BE2C (cell line): ENCODE data around the gene RIOX2.

Experiments used
- DNase-seq: peaks from one replicate; pipeline ENCODE4 v3.0.0-alpha.2; 2020
- H3K27me3 ChIP-seq: fragments of 250-450 bp; sonication (Bioruptor Pico); 2 replicates; pipeline ENCODE4 v1.5.1; 2020; ENCODE audit warnings: mild to moderate bottlenecking
- H3K36me3 ChIP-seq: fragments of 250-450 bp; sonication (Bioruptor Pico); 2 replicates; pipeline ENCODE4 v1.5.1; 2020; ENCODE audit warnings: mild to moderate bottlenecking
- H3K4me1 ChIP-seq: fragments of 250-450 bp; sonication (Bioruptor Pico); 2 replicates; pipeline ENCODE4 v1.5.1; 2020
- H3K4me3 ChIP-seq: 2 replicates; pipeline ENCODE4 v1.5.1; 2011; ENCODE audit warnings: low read depth, low read length
- H3K9me3 ChIP-seq: fragments of 250-450 bp; sonication (Bioruptor Pico); 2 replicates; pipeline ENCODE4 v1.5.1; 2020
- TF ChIP-seq, protein P1 (sequence below): IDR thresholded peaks from 2 replicates; pipeline ENCODE4 v1.5.1; 2012; ENCODE audit warnings: mild to moderate bottlenecking, low read depth, low read length

RIOX2 gene

DNA sequence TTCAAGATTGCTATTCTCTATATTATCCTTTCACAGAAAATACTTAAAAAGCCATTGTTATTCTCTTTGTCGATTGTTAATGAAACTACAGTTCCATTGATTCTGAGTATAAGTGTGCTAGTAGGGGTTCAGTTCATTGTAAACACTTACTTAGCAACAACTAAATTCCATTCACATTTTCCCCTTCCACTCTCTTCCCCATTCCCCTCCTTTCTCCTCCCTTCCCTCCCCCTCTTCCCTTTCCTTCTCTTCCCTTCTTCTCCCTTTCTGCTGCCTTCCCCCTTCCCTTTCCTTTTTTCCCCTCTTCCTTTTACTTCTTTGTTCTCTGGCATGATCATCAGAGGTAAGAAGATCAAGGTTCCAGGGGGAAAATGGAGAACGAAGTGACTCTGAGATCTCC is 21.3 kb upstream of the RIOX2 start:
- Histone ChIP-seq H3K27me3 (no peaks in the 10 kb centered on the region), H3K4me1 (no peaks in the 10 kb centered on the region), H3K9me3 (no peaks in the 10 kb centered on the region), H3K36me3 (no peaks in the 10 kb centered on the region), H3K4me3 (no peak overlapping the region)
- DNase-seq, result no peak
- TF ChIP-seq, protein P1, sequence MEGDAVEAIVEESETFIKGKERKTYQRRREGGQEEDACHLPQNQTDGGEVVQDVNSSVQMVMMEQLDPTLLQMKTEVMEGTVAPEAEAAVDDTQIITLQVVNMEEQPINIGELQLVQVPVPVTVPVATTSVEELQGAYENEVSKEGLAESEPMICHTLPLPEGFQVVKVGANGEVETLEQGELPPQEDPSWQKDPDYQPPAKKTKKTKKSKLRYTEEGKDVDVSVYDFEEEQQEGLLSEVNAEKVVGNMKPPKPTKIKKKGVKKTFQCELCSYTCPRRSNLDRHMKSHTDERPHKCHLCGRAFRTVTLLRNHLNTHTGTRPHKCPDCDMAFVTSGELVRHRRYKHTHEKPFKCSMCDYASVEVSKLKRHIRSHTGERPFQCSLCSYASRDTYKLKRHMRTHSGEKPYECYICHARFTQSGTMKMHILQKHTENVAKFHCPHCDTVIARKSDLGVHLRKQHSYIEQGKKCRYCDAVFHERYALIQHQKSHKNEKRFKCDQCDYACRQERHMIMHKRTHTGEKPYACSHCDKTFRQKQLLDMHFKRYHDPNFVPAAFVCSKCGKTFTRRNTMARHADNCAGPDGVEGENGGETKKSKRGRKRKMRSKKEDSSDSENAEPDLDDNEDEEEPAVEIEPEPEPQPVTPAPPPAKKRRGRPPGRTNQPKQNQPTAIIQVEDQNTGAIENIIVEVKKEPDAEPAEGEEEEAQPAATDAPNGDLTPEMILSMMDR, result no peak

DNA sequence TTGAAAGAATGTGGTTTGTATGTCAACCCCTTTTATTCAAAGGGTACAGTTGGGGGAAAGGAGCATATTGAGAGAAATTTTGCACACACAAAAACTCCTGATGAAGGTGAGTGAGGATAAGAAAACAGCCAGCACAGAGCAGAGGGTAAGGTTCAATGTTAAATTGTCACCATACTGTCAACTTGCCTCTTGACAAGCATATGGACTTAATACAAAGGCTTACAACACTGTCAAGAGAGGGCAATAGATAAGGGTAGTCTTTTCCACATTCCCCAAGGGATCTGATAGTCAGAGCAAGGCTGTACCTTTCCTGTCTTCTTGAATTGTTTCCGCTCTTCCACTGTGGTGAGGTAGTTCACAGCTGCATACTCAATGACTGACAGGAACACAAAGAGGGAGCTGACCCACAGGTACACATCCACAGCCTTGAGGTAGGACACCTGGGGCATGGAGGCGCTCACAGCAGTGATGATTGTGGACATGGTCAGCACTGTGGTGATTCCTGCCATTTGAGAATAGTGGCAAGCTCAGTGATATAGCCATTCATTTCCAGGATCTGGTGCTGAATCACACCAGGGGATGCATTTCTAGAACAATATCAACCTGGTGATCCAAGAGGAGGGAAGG is 20.4 kb upstream of the RIOX2 start:
- H3K4me3 ChIP-seq, result no peak overlapping the region
- no peaks in the 10 kb centered on the region for H3K27me3 ChIP-seq
- H3K4me1 ChIP-seq, result no peaks in the 10 kb centered on the region

DNA sequence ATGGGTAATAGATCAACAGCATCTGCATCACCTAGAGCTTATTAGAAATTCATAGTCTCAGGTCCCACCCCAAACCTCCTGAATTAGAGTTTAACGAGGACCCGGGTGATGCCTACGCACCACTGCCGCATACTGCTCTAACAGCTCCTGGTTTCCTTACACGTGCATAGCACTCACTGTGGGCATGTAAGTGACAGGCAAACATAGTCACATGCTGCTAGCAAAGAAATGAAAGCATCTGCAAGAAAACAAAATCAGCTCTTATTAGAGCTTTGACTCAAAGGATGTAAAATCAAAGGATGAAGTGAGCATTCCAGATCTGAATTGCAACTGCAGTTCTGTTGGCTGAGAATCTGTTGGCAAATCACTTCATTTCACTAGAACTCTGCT is 19.1 kb upstream of the RIOX2 start:
- no peak for DNase-seq
- Histone ChIP-seq H3K9me3 (no peaks in the 10 kb centered on the region), H3K4me1 (no peaks in the 10 kb centered on the region), H3K36me3 (no peaks in the 10 kb centered on the region), H3K27me3 (no peaks in the 10 kb centered on the region), H3K4me3 (no peak overlapping the region)
- TF ChIP-seq, protein P1, result no peak

More for the DNA sequence above, 20.4 kb upstream of the RIOX2 start:
- no peaks in the 10 kb centered on the region for H3K36me3 ChIP-seq
- TF ChIP-seq, protein P1, result no peak
- DNase-seq, result no peak
- H3K9me3 ChIP-seq, result no peaks in the 10 kb centered on the region

DNA sequence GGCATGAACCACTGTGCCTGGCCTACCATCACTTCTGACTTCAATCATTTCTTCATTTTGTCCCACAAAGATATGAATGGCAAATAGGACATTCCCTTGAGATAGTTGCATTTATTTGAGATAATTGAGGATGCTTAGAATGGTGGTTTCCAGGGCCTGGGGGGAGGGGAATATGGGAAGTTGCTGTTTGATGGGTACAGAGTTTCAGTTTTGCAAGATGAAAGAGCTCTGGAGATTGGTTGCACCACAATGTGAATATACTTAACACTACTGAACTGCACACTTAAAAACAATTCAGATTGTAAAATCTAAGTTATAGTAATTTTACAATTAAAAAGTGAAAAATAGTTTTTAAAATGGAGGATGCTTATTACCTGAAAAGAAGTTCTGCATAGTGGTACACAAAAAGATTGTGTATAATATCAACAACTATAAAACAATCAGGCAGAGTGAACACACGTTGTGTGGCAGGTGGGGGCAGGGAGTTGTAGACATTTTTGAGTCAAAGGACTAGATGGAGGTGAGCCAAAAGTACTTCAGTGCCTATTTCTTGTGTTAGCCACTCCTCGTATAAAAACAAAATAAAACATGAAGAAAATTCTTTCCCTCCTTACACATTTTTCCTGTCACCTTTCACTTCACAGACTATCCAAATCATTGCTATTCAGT is 18.5 kb upstream of the RIOX2 start:
- TF ChIP-seq, protein P1, result no peak
- no peak overlapping the region for H3K4me3 ChIP-seq
- H3K36me3 ChIP-seq, result no peaks in the 10 kb centered on the region
- no peak for DNase-seq
- no peaks in the 10 kb centered on the region for H3K9me3 ChIP-seq
- H3K4me1 ChIP-seq, result no peaks in the 10 kb centered on the region
- no peaks in the 10 kb centered on the region for H3K27me3 ChIP-seq

DNA sequence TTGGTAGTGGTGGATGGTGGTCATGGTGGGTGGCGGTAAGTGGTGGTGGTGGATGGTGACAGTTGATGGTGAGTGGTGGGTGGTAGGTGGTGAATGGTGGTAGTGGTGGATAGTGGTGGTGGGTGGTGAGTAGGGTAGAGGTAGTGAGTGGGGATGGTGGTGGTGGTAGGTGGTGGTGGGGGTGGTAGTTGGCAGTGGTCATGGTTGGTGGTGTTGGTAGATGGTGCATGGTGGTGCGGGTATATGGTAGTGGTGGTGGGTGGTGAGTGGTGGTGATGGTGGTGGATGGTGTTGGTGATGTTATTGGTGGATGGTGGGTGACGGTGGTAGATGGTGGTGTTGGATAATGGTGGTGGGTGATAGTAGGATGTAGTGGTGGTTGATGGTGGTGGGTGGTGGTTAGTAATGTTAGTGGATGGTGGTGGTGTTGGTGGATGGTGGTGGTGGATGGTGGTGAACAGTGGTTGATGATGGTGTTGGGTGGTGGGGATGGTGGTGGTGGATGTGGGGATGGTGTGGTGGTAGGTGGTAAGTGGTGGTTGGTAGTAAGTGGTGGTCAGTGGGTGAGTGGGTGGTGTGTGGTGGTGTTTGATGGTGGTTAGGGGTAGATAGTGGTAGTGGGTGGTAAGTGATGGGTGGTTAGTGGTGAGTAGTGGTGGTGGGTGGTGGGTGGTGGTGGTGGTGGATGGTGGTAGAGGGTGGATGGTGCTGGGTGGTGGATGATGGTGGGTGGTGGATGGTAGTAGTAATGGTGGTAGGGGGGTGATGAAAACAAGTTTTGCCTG is 16.7 kb upstream of the RIOX2 start:
- no peak overlapping the region for H3K4me3 ChIP-seq
- no peaks in the 10 kb centered on the region for H3K36me3 ChIP-seq
- DNase-seq, result no peak
- no peaks in the 10 kb centered on the region for H3K4me1 ChIP-seq
- no peaks in the 10 kb centered on the region for H3K27me3 ChIP-seq
- TF ChIP-seq, protein P1, result no peak
- no peaks in the 10 kb centered on the region for H3K9me3 ChIP-seq

DNA sequence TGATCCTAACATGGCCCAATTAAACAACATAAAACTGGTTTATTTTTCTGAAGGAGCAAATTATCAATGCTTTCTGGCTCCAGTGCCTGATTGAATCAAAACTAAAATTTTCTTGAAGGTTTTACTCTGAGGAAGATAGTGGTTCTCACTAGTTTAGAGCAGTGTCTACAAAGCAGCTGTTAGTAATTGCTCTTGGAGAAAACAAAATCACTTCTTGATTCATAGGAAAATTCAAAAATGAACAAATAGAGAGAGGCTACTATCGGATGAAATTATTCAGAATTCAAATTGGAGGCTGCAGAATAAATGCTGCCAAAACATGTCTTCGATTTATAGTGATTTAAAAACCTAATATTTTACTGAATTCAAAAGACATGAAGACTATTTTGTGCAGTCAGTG is 15.1 kb upstream of the RIOX2 start:
- TF ChIP-seq, protein P1, result no peak
- Histone ChIP-seq H3K4me1 (no peaks in the 10 kb centered on the region), H3K4me3 (no peak overlapping the region), H3K9me3 (no peaks in the 10 kb centered on the region), H3K36me3 (no peaks in the 10 kb centered on the region), H3K27me3 (no peaks in the 10 kb centered on the region)
- no peak for DNase-seq
